HepG2 (cell line): ENCODE results near the gene KCNJ1. TPM values are rescaled to one million over a fixed set of nuclear protein-coding genes. Genes with fewer than 3 reads are reported as not detected.

Source experiments
- ATAC-seq: fragments of 200-7000 bp; cut with Tn5 transposase; 3 replicates; pipeline ENCODE4 v1.9.1; 2020; ENCODE audit warnings: mild to moderate bottlenecking, moderate library complexity
- BruUV-seq: library from RNA; stranded (reverse); fragments of 400-500 nt; replicated peaks from 2 replicates; lab custom pipeline; 2021; lab: Mats Ljungman, UMichigan
- CTCF ChIA-PET: fragments of 300-600 bp; formaldehyde crosslinking; extraction: SDS; loops from one replicate; lab custom pipeline; 2021; ENCODE audit warnings: low total read pairs, inconsistent platforms, low intra/inter-chr PET ratio; lab: Yijun Ruan, JAX
- POLR2A ChIA-PET: fragments of 350-600 bp; sonication (Branson Sonifier 250); formaldehyde crosslinking; loops from one replicate; lab custom pipeline; 2020; ENCODE audit warnings: antibody characterized with exemption, inconsistent platforms; lab: Yijun Ruan, JAX
- DNase-seq: peaks from one replicate; pipeline ENCODE4 v3.0.0-alpha.2; 2015; ENCODE audit warnings: low spot score
- FAIRE-seq: peaks from 3 replicates; lab custom pipeline; 2011; peaks lifted over from hg19 to GRCh38; lab: Jason Lieb, UNC
- H2AFZ ChIP-seq: one replicate; pipeline ENCODE4 v1.6.1; 2011; ENCODE audit warnings: low read length, inconsistent platforms
- H3K27ac ChIP-seq: fragments of 300-600 bp; 3 replicates; pipeline ENCODE4 v1.8.0; 2011; ENCODE audit warnings: mixed run types, mild to moderate bottlenecking, mixed read lengths, low read length, inconsistent platforms; ENCODE audit not compliant: insufficient read depth; ENCODE audit errors: extremely low read length
- H3K27me3 ChIP-seq, 2 experiments: fragments of 200-600 bp in 1 of 2; 2 replicates in 1 of 2; 3 replicates in 1 of 2; pipeline versions ENCODE4 v1.6.0 to v1.8.0; 2011; ENCODE audit warnings: low read length in 2 of 2, mild to moderate bottlenecking in 2 of 2, moderate library complexity in 2 of 2, inconsistent platforms in 1 of 2; ENCODE audit not compliant: insufficient read depth in 2 of 2, control insufficient read depth in 1 of 2
- H3K36me3 ChIP-seq, 2 experiments: fragments of 200-600 bp in 1 of 2; replicated peaks in 1 of 2; 2 replicates in 1 of 2; 3 replicates in 1 of 2; pipeline versions ENCODE4 v1.5.1 to v1.8.0; 2011; ENCODE audit warnings: low read length in 2 of 2, inconsistent platforms in 1 of 2; ENCODE audit not compliant: insufficient read depth in 2 of 2, control insufficient read depth in 1 of 2
- H3K4me1 ChIP-seq: 2 replicates; pipeline ENCODE4 v1.5.1; 2012; ENCODE audit warnings: low read length, inconsistent platforms; ENCODE audit not compliant: insufficient read depth
- H3K4me2 ChIP-seq: 2 replicates; pipeline ENCODE4 v1.6.0; 2011; ENCODE audit warnings: low read depth, low read length, inconsistent platforms
- H3K4me3 ChIP-seq, 3 experiments: fragments of 200-600 bp in 1 of 3; sonication (generic), shearing (Covaris generic) in 1 of 3; replicated peaks in 1 of 3; 2 replicates each; pipeline ENCODE4 v1.5.1; 2011 to 2016; ENCODE audit warnings: low read length in 3 of 3, inconsistent platforms in 2 of 3, low read depth in 2 of 3, mild to moderate bottlenecking in 2 of 3, control low read depth in 1 of 3, mixed read lengths in 1 of 3; ENCODE audit not compliant: insufficient read depth in 1 of 3
- H3K79me2 ChIP-seq: one replicate; pipeline ENCODE4 v1.6.1; 2011; ENCODE audit warnings: low read length, inconsistent platforms; ENCODE audit not compliant: insufficient read depth
- H3K9ac ChIP-seq: 2 replicates; pipeline ENCODE4 v1.6.0; 2011; ENCODE audit warnings: mild to moderate bottlenecking, low read depth, low read length, inconsistent platforms; ENCODE audit not compliant: insufficient read depth
- H3K9me3 ChIP-seq: 2 replicates; pipeline ENCODE4 v1.5.1; 2012; ENCODE audit warnings: mild to moderate bottlenecking, low read length
- H4K20me1 ChIP-seq: 2 replicates; pipeline ENCODE4 v1.6.0; 2011; ENCODE audit warnings: inconsistent platforms, mild to moderate bottlenecking, low read length, moderate library complexity; ENCODE audit not compliant: insufficient read depth
- CC2D1A ChIP-seq: sonication (generic); formaldehyde crosslinking; IDR thresholded peaks from 2 replicates; pipeline ENCODE4 v1.8.1; 2023; ENCODE audit warnings: mild to moderate bottlenecking, missing genetic modification reagents
- CSRNP1 ChIP-seq: sonication (generic); formaldehyde crosslinking; IDR thresholded peaks from 2 replicates; pipeline ENCODE4 v1.8.1; 2023; ENCODE audit warnings: mild to moderate bottlenecking, missing genetic modification reagents
- DDIT3 ChIP-seq: sonication (generic); formaldehyde crosslinking; IDR thresholded peaks from 2 replicates; pipeline ENCODE4 v1.4.0; 2020; ENCODE audit warnings: mild to moderate bottlenecking, missing genetic modification reagents
- JUND ChIP-seq: sonication (generic); formaldehyde crosslinking; IDR thresholded peaks from 2 replicates; pipeline ENCODE4 v1.8.0; 2022; ENCODE audit warnings: mild to moderate bottlenecking, missing genetic modification reagents
- RCOR2 ChIP-seq: IDR thresholded peaks from 2 replicates; pipeline ENCODE4 v1.6.1; 2016; ENCODE audit warnings: missing biosample characterization, missing genetic modification reagents
- XBP1 ChIP-seq: sonication (generic); formaldehyde crosslinking; IDR thresholded peaks from 2 replicates; pipeline ENCODE4 v1.5.0; 2020; ENCODE audit warnings: missing genetic modification reagents
- ZKSCAN5 ChIP-seq: sonication (generic); formaldehyde crosslinking; IDR thresholded peaks from 2 replicates; pipeline ENCODE4 v1.5.1; 2020; ENCODE audit warnings: mild to moderate bottlenecking, missing genetic modification reagents
- ZNF274 ChIP-seq: sonication (generic); formaldehyde crosslinking; IDR thresholded peaks from 2 replicates; pipeline ENCODE4 v1.5.1; 2020; ENCODE audit warnings: mild to moderate bottlenecking, missing genetic modification reagents
- ZNF337 ChIP-seq: sonication (generic); formaldehyde crosslinking; IDR thresholded peaks from 2 replicates; pipeline ENCODE4 v1.5.1; 2020; ENCODE audit warnings: missing genetic modification reagents, low read depth, mild to moderate bottlenecking, borderline replicate concordance
- ZNF614 ChIP-seq: IDR thresholded peaks from 2 replicates; pipeline ENCODE4 v1.6.1; 2018; ENCODE audit warnings: missing biosample characterization, missing genetic modification reagents, inconsistent platforms, borderline replicate concordance
- ZNF724P ChIP-seq: sonication (generic); formaldehyde crosslinking; IDR thresholded peaks from 2 replicates; pipeline ENCODE4 v1.8.0; 2022; ENCODE audit warnings: missing genetic modification reagents, borderline replicate concordance
- ZNF737 ChIP-seq: sonication (generic); formaldehyde crosslinking; IDR thresholded peaks from 2 replicates; pipeline ENCODE4 v1.5.0; 2020; ENCODE audit warnings: missing genetic modification reagents, mild to moderate bottlenecking, borderline replicate concordance
- ZNF883 ChIP-seq: sonication (generic); formaldehyde crosslinking; IDR thresholded peaks from 2 replicates; pipeline ENCODE4 v1.5.1; 2020; ENCODE audit warnings: mild to moderate bottlenecking, missing genetic modification reagents; ENCODE audit errors: not compliant biosample characterization
- whole genome bisulfite sequencing: methylation state at CpG from one replicate; pipeline ENCODE4 v1.1.6; 2017; ENCODE audit warnings: low lambda C conversion rate; 5-methylcytosine and 5-hydroxymethylcytosine counted together
- in situ Hi-C: cut with HindIII; loops from 2 replicates; pipeline ENCODE4 v1.10.0; 2017; ENCODE audit warnings: low pct_unique_long_range_greater_than_20kb; ENCODE audit not compliant: extremely low pct_ligation_motif_present
- intact Hi-C: fragments of 100-400 bp; cut with micrococcal nuclease; formaldehyde crosslinking; loops from one replicate; pipeline ENCODE4 v1.10.0; 2022; ENCODE audit not compliant: unreplicated experiment
- polyA plus RNA-seq, 8 experiments: library from polyadenylated mRNA; depleted of rRNA in 3 of 8; stranded (reverse) in 7 of 8; unstranded in 1 of 8; fragments of >200 nt; fragmentation: Illumina TruSeq in 4 of 8; extraction: Trizol in 4 of 8; gene quantifications; 2 replicates each; pipeline versions ENCODE4 v1.2.1 to v1.2.3, GENCODE V29; 2011 to 2016; ENCODE audit warnings: low read depth in 4 of 8, missing spikeins in 1 of 8, mixed read lengths in 1 of 8; ENCODE audit not compliant: insufficient read depth in 1 of 8
- total RNA-seq, 5 experiments: library from RNA; depleted of rRNA; stranded (reverse); fragments of >200 nt; fragmentation: Illumina TruSeq; extraction: Trizol; gene quantifications; 2 replicates each; pipeline ENCODE4 v1.2.3, GENCODE V29; 2016; ENCODE audit warnings: low read depth in 1 of 5
- TF ChIP-seq, protein P1 (sequence below): sonication (generic); formaldehyde crosslinking; IDR thresholded peaks from 2 replicates; pipeline ENCODE4 v1.9.0; 2021; ENCODE audit warnings: missing genetic modification reagents, mild to moderate bottlenecking, borderline replicate concordance
- TF ChIP-seq, protein P2 (sequence below): sonication (generic); formaldehyde crosslinking; IDR thresholded peaks from 2 replicates; pipeline ENCODE4 v1.4.0; 2020; ENCODE audit warnings: mild to moderate bottlenecking, missing genetic modification reagents, borderline replicate concordance
- TF ChIP-seq, protein P3 (sequence below): sonication (generic); formaldehyde crosslinking; IDR thresholded peaks from 2 replicates; pipeline ENCODE4 v1.5.0; 2020; ENCODE audit warnings: missing genetic modification reagents, mild to moderate bottlenecking, borderline replicate concordance

KCNJ1 gene
- total and polyA plus RNA-seq, 2 of the 13 experiments (the other 11 are each of a cell fraction or from before 2014, with no cell fraction given): not detected

- ChIA-PET CTCF (no interaction called here), POLR2A (no interaction called here)
- BruUV-seq: no TSS peak
- Histone ChIP-seq H2AFZ (no peak overlapping the region), H3K27me3 (peaks cover 3 to 26% of the 10 kb centered on the region in 2 experiments; a peak in 3 of 5 replicates), H3K79me2 (no peaks in the 10 kb centered on the region), H3K4me3 (no peak overlapping the region), H3K36me3 (no peaks in the 10 kb centered on the region), H4K20me1 (no peaks in the 10 kb centered on the region), H3K9me3 (no peaks in the 10 kb centered on the region), H3K4me2 (no peak overlapping the region), H3K9ac (no peak overlapping the region), H3K27ac (no peak overlapping the region), H3K4me1 (no peaks in the 10 kb centered on the region)
- in situ Hi-C loops (no loop called here), intact Hi-C loops (no loop called here)
- FAIRE-seq (no peak), ATAC-seq (no peak), DNase-seq (no peak)
- WGBS: 44% methylated on average over 3 of the region's 3 CpGs
- TF ChIP-seq DDIT3 (CRISPR knock-in tag) (no peak), ZNF614 (CRISPR knock-in tag) (no peak), ZNF337 (CRISPR knock-in tag) (no peak), XBP1 (no peak), ZNF274 (CRISPR knock-in tag) (no peak), ZNF737 (CRISPR knock-in tag) (no peak), ZNF883 (CRISPR knock-in tag) (no peak), JUND (CRISPR knock-in tag) (no peak), RCOR2 (no peak), ZNF724P (no peak), CSRNP1 (CRISPR knock-in tag) (no peak), CC2D1A (CRISPR knock-in tag) (no peak), ZKSCAN5 (CRISPR knock-in tag) (no peak)
- TF ChIP-seq, protein P1, sequence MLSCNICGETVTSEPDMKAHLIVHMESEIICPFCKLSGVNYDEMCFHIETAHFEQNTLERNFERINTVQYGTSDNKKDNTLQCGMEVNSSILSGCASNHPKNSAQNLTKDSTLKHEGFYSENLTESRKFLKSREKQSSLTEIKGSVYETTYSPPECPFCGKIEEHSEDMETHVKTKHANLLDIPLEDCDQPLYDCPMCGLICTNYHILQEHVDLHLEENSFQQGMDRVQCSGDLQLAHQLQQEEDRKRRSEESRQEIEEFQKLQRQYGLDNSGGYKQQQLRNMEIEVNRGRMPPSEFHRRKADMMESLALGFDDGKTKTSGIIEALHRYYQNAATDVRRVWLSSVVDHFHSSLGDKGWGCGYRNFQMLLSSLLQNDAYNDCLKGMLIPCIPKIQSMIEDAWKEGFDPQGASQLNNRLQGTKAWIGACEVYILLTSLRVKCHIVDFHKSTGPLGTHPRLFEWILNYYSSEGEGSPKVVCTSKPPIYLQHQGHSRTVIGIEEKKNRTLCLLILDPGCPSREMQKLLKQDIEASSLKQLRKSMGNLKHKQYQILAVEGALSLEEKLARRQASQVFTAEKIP (CRISPR knock-in tag): no peak
- TF ChIP-seq, protein P2, sequence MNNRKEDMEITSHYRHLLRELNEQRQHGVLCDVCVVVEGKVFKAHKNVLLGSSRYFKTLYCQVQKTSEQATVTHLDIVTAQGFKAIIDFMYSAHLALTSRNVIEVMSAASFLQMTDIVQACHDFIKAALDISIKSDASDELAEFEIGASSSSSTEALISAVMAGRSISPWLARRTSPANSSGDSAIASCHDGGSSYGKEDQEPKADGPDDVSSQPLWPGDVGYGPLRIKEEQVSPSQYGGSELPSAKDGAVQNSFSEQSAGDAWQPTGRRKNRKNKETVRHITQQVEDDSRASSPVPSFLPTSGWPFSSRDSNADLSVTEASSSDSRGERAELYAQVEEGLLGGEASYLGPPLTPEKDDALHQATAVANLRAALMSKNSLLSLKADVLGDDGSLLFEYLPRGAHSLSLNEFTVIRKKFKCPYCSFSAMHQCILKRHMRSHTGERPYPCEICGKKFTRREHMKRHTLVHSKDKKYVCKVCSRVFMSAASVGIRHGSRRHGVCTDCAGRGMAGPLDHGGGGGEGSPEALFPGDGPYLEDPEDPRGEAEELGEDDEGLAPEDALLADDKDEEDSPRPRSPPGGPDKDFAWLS (CRISPR knock-in tag): no peak
- TF ChIP-seq, protein P3, sequence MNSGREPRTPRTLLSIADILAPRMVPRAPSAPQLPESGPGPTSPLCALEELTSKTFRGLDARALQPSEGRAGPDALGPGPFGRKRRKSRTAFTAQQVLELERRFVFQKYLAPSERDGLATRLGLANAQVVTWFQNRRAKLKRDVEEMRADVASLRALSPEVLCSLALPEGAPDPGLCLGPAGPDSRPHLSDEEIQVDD (CRISPR knock-in tag): no peak
Measured at GRCh38 chr11:128910576-128910975, 43.5 kb upstream of the KCNJ1 start.
